NB4 (cell line): Measurements from ENCODE around the gene INCA1.

Source experiments
- CTCF ChIP-seq: IDR thresholded peaks from one replicate; pipeline ENCODE4 v1.5.1; 2012; ENCODE audit warnings: low read depth, low read length
- MAX ChIP-seq: IDR thresholded peaks from 2 replicates; pipeline ENCODE4 v1.6.1; 2011; ENCODE audit warnings: low read depth, low read length
- MYC ChIP-seq: IDR thresholded peaks from 2 replicates; pipeline ENCODE4 v1.6.1; 2011; ENCODE audit warnings: low read depth, low read length
- POLR2A ChIP-seq: IDR thresholded peaks from 2 replicates; pipeline ENCODE4 v1.6.1; 2011; ENCODE audit warnings: mild to moderate bottlenecking; ENCODE audit not compliant: insufficient read length; ENCODE audit errors: extremely low read depth

GRCh38 chr17:4938688-4939545, 58.4 kb downstream of the INCA1 start:
- no peak for TF ChIP-seq CTCF
- TF ChIP-seq POLR2A = no peak
- no peak for TF ChIP-seq MAX
- no peak for TF ChIP-seq MYC
